SK-N-SH treated with all-trans-retinoic acid at 6 μM for 48 hours (cell line): ENCODE data around the gene TNIK.

Experiments used
- ATAC-seq: fragments of 200-7000 bp; cut with Tn5 transposase; 3 replicates; pipeline ENCODE4 v1.9.1; 2020; ENCODE audit warnings: mild to moderate bottlenecking, moderate library complexity
- ARNTL ChIP-seq: fragments of 450-650 bp; formaldehyde crosslinking; IDR thresholded peaks from 2 replicates; pipeline ENCODE4 v1.5.0; 2020; ENCODE audit warnings: low read depth, mild to moderate bottlenecking, moderate library complexity, borderline replicate concordance
- BACH2 ChIP-seq: fragments of 250-450 bp; sonication (Bioruptor Pico); IDR thresholded peaks from 2 replicates; pipeline ENCODE4 v1.9.0; 2021; ENCODE audit warnings: mild to moderate bottlenecking, borderline replicate concordance
- CSDC2 ChIP-seq: fragments of 250-450 bp; sonication (Bioruptor Pico); IDR thresholded peaks from 2 replicates; pipeline ENCODE4 v1.5.0; 2020; ENCODE audit warnings: mild to moderate bottlenecking, moderate library complexity
- ESRRG ChIP-seq: fragments of 250-450 bp; sonication (Bioruptor Pico); IDR thresholded peaks from 2 replicates; pipeline ENCODE4 v1.6.1; 2021; ENCODE audit warnings: mild to moderate bottlenecking
- GLIS3 ChIP-seq: fragments of 250-450 bp; sonication (Bioruptor Pico); IDR thresholded peaks from 2 replicates; pipeline ENCODE4 v1.5.0; 2020; ENCODE audit warnings: mild to moderate bottlenecking, moderate library complexity
- OSR1 ChIP-seq: fragments of 250-450 bp; sonication (Bioruptor Pico); IDR thresholded peaks from 2 replicates; pipeline ENCODE4 v1.8.0; 2022; ENCODE audit warnings: moderate library complexity, mild to moderate bottlenecking, inconsistent platforms
- PATZ1 ChIP-seq: fragments of 250-450 bp; sonication (Bioruptor Pico); IDR thresholded peaks from 2 replicates; pipeline ENCODE4 v1.8.0; 2020; ENCODE audit warnings: mild to moderate bottlenecking, moderate library complexity, borderline replicate concordance
- PPARA ChIP-seq: fragments of 250-450 bp; sonication (Bioruptor Pico); IDR thresholded peaks from 2 replicates; pipeline ENCODE4 v1.5.0; 2020; ENCODE audit warnings: mild to moderate bottlenecking, borderline replicate concordance
- RARB ChIP-seq: fragments of 250-450 bp; sonication (Bioruptor Pico); IDR thresholded peaks from 2 replicates; pipeline ENCODE4 v1.8.0; 2021; ENCODE audit warnings: mild to moderate bottlenecking, moderate library complexity
- SNAI2 ChIP-seq: fragments of 250-450 bp; sonication (Bioruptor Pico); IDR thresholded peaks from 2 replicates; pipeline ENCODE4 v1.5.0; 2020; ENCODE audit warnings: mild to moderate bottlenecking, moderate library complexity
- TCF4 ChIP-seq: fragments of 250-450 bp; sonication (Bioruptor Pico); IDR thresholded peaks from 2 replicates; pipeline ENCODE4 v1.8.0; 2021; ENCODE audit warnings: mild to moderate bottlenecking, moderate library complexity, borderline replicate concordance
- TOX ChIP-seq: fragments of 250-450 bp; sonication (Bioruptor Pico); IDR thresholded peaks from 2 replicates; pipeline ENCODE4 v1.8.0; 2021; ENCODE audit warnings: mild to moderate bottlenecking, moderate library complexity, borderline replicate concordance
- ZC3H10 ChIP-seq: fragments of 250-450 bp; sonication (Bioruptor Pico); IDR thresholded peaks from 2 replicates; pipeline ENCODE4 v1.5.1; 2021; ENCODE audit warnings: mild to moderate bottlenecking, moderate library complexity
- ZFP3 ChIP-seq: fragments of 250-450 bp; sonication (Bioruptor Pico); IDR thresholded peaks from 2 replicates; pipeline ENCODE4 v1.5.0; 2020; ENCODE audit warnings: mild to moderate bottlenecking, moderate library complexity
- ZNF565 ChIP-seq: fragments of 450-650 bp; formaldehyde crosslinking; conservative IDR thresholded peaks from 2 replicates; pipeline ENCODE4 v1.5.0; 2020; ENCODE audit warnings: low read depth, mild to moderate bottlenecking, moderate library complexity
- ZNF70 ChIP-seq: fragments of 450-650 bp; formaldehyde crosslinking; IDR thresholded peaks from 2 replicates; pipeline ENCODE4 v1.5.0; 2020; ENCODE audit warnings: mild to moderate bottlenecking, moderate library complexity
- ZNF8 ChIP-seq: fragments of 450-650 bp; formaldehyde crosslinking; IDR thresholded peaks from 2 replicates; pipeline ENCODE4 v1.5.0; 2020; ENCODE audit warnings: mild to moderate bottlenecking, moderate library complexity
- TF ChIP-seq, protein P1 (sequence below): fragments of 250-450 bp; sonication (Bioruptor Pico); IDR thresholded peaks from 2 replicates; pipeline ENCODE4 v1.5.1; 2021; ENCODE audit warnings: mild to moderate bottlenecking, moderate library complexity
- TF ChIP-seq, protein P2 (sequence below): fragments of 250-450 bp; sonication (Bioruptor Pico); IDR thresholded peaks from 2 replicates; pipeline ENCODE4 v1.5.1; 2020; ENCODE audit warnings: low read depth, mild to moderate bottlenecking, moderate library complexity
- TF ChIP-seq, protein P3 (sequence below): fragments of 250-450 bp; sonication (Bioruptor Pico); IDR thresholded peaks from 2 replicates; pipeline ENCODE4 v1.8.0; 2021; ENCODE audit warnings: low read depth, mild to moderate bottlenecking, moderate library complexity, borderline replicate concordance

Gene TNIK

DNA sequence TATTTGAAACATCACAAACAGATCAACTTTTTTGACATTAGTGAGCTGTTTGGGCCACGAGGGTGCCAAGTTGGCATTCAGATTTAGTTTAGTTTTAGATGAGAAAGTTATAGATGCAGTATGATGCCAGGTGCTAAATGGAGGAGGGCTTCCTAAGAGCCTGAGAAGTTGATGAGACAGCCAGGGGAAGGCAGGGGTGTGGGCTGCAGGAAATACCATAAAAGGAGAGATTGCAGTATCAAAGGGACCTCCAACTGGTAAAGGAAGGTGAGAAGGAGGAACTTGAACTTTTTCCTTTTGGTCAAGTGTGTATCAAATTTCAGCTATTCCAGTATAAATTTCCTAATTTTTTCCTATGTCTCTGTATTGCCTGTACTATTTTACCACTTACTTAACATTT is 2.0 kb upstream of the TNIK start (continued):
- TF ChIP-seq PATZ1 (CRISPR knock-in tag) (no peak), CSDC2 (CRISPR knock-in tag) (no peak), ZNF8 (CRISPR knock-in tag) (no peak)

GRCh38 chr3:171461525-171461917 is 1.3 kb upstream of the TNIK start:
- TF ChIP-seq ZNF70 (CRISPR knock-in tag) (no peak), ZC3H10 (CRISPR knock-in tag) (no peak), PPARA (no peak), CSDC2 (CRISPR knock-in tag) (no peak)
- TF ChIP-seq, protein P1, sequence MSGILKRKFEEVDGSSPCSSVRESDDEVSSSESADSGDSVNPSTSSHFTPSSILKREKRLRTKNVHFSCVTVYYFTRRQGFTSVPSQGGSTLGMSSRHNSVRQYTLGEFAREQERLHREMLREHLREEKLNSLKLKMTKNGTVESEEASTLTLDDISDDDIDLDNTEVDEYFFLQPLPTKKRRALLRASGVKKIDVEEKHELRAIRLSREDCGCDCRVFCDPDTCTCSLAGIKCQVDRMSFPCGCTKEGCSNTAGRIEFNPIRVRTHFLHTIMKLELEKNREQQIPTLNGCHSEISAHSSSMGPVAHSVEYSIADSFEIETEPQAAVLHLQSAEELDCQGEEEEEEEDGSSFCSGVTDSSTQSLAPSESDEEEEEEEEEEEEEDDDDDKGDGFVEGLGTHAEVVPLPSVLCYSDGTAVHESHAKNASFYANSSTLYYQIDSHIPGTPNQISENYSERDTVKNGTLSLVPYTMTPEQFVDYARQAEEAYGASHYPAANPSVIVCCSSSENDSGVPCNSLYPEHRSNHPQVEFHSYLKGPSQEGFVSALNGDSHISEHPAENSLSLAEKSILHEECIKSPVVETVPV, result no peak
- ATAC-seq, result peak; percentile 0; the same call in 1 of the 3 replicates

GRCh38 chr3:171460725-171461524 is 720 bp upstream of the TNIK start:
- no peak for TF ChIP-seq RARB (CRISPR knock-in tag)
- no peak for TF ChIP-seq BACH2
- TF ChIP-seq GLIS3 (CRISPR knock-in tag), result no peak
- TF ChIP-seq SNAI2 (CRISPR knock-in tag), result no peak
- no peak for TF ChIP-seq ZFP3 (CRISPR knock-in tag)
- no peak for TF ChIP-seq ESRRG
- TF ChIP-seq, protein P1, result no peak
- TF ChIP-seq, protein P2, sequence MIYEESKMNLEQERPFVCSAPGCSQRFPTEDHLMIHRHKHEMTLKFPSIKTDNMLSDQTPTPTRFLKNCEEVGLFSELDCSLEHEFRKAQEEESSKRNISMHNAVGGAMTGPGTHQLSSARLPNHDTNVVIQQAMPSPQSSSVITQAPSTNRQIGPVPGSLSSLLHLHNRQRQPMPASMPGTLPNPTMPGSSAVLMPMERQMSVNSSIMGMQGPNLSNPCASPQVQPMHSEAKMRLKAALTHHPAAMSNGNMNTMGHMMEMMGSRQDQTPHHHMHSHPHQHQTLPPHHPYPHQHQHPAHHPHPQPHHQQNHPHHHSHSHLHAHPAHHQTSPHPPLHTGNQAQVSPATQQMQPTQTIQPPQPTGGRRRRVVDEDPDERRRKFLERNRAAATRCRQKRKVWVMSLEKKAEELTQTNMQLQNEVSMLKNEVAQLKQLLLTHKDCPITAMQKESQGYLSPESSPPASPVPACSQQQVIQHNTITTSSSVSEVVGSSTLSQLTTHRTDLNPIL (CRISPR knock-in tag), result no peak
- TF ChIP-seq PPARA, result no peak
- no peak for TF ChIP-seq ZC3H10 (CRISPR knock-in tag)
- TF ChIP-seq, protein P3, sequence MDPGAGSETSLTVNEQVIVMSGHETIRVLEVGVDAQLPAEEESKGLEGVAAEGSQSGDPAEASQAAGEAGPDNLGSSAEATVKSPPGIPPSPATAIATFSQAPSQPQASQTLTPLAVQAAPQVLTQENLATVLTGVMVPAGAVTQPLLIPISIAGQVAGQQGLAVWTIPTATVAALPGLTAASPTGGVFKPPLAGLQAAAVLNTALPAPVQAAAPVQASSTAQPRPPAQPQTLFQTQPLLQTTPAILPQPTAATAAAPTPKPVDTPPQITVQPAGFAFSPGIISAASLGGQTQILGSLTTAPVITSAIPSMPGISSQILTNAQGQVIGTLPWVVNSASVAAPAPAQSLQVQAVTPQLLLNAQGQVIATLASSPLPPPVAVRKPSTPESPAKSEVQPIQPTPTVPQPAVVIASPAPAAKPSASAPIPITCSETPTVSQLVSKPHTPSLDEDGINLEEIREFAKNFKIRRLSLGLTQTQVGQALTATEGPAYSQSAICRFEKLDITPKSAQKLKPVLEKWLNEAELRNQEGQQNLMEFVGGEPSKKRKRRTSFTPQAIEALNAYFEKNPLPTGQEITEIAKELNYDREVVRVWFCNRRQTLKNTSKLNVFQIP (CRISPR knock-in tag), result no peak
- no peak for TF ChIP-seq OSR1
- no peak for TF ChIP-seq ZNF70 (CRISPR knock-in tag)
- no peak for TF ChIP-seq ZNF565
- TF ChIP-seq, all 23 proteins: peak for 0
- ATAC-seq, result peak; percentile 67

DNA sequence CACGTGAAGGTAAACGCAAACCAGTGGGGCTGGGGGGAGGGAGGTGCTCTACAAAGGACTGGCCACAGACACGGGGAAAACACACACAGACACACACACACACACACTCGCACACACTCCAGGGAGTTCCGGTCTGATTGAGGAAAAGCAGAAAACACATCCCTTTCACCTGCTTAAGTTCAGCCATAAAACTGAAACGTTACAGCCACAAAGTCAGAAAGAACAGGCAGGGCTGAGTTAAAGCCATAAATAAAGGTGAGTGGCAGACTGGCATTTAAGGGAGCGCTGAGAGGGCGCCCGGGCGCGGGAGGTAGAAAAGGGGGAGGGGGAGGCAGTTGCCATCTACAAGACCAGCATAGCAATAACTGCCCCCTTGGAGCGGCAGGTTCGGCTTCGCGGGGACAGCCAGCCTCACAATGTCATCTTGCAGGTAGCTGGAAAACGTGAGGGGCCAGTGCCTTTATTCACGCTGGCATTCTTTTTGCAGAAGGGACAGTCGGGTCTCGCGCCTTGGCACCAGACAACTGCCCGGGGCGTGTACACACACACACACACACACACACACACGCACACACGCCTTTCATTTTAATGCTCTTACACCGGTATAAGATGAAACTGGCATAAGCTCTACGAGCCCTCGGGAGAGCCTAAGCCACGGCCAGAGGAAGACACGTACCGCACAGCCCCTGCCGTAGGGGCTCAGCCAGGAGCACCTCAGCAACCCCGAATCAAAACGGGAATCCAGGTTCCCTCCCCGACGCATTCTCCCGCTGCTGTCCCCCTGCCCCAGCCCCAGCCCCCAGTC is 866 bp downstream of the TNIK start:
- TF ChIP-seq ZFP3 (CRISPR knock-in tag), result no peak
- TF ChIP-seq, protein P2 (CRISPR knock-in tag), result no peak
- no peak for TF ChIP-seq TCF4 (CRISPR knock-in tag)
- TF ChIP-seq PATZ1 (CRISPR knock-in tag), result no peak
- TF ChIP-seq ARNTL, result no peak
- TF ChIP-seq TOX (CRISPR knock-in tag), result no peak
- no peak for TF ChIP-seq ZNF8 (CRISPR knock-in tag)
- no peak for TF ChIP-seq CSDC2 (CRISPR knock-in tag)
- no peak for TF ChIP-seq ESRRG
- no peak for TF ChIP-seq ZC3H10 (CRISPR knock-in tag)
- TF ChIP-seq, all 23 proteins: peak for 0
- ATAC-seq, result peak; percentile 51
